Breast epithelium (tissue), 4 donors: ENCODE measurements around the gene POLDIP2. TPM values are rescaled to one million over a fixed set of nuclear protein-coding genes. Genes with fewer than 3 reads are reported as not detected.
A peak's percentile ranks its signal among the peaks of the same experiment; 100 is the strongest.

Source experiments
- DNase-seq, 2 donors: peaks; one replicate each; pipeline ENCODE4 v3.0.0-alpha.2; 2019; ENCODE audit warnings: low spot score in 2 of 2
- H3K27ac ChIP-seq, 2 donors: fragments of 200-600 bp; sonication (generic) in 1 of 2; one replicate each; pipeline ENCODE4 v1.5.1; 2016 to 2019; ENCODE audit warnings: mild to moderate bottlenecking in 1 of 2
- H3K27me3 ChIP-seq, 2 donors: fragments of 200-600 bp; sonication (generic) in 1 of 2; one replicate each; pipeline versions ENCODE4 v1.5.1 to v1.6.0; 2017 to 2019; ENCODE audit warnings: control low read depth in 1 of 2, mild to moderate bottlenecking in 1 of 2
- H3K36me3 ChIP-seq: fragments of 200-600 bp; one replicate; pipeline ENCODE4 v1.5.1; 2019
- H3K4me1 ChIP-seq, 2 donors: fragments of 200-600 bp; sonication (generic); one replicate each; pipeline ENCODE4 v1.5.1; 2016 to 2019; ENCODE audit warnings: control low read depth in 1 of 2
- H3K4me3 ChIP-seq, 3 donors: fragments of 200-600 bp; sonication (generic); 1 replicate in 2 of 3; 2 replicates in 1 of 3; pipeline ENCODE4 v1.5.1; 2016 to 2019; ENCODE audit warnings: mild to moderate bottlenecking in 3 of 3, moderate library complexity in 2 of 3
- H3K9me3 ChIP-seq, 2 donors: fragments of 200-600 bp; sonication (generic) in 1 of 2; one replicate each; pipeline ENCODE4 v1.5.1; 2016 to 2019; ENCODE audit warnings: control low read depth in 1 of 2
- POLR2A ChIP-seq: fragments of 450-650 bp; IDR thresholded peaks from one replicate; pipeline ENCODE4 v1.6.1; 2016; ENCODE audit warnings: antibody characterized with exemption, mild to moderate bottlenecking, moderate library complexity
- POLR2AphosphoS5 ChIP-seq, 3 donors: sonication (generic); formaldehyde crosslinking; IDR thresholded peaks; one replicate each; pipeline ENCODE4 v1.6.1; 2017; ENCODE audit warnings: antibody characterized with exemption in 3 of 3
- intact Hi-C: fragments of 100-400 bp; cut with DNase I; formaldehyde crosslinking; loops from one replicate; pipeline ENCODE4 v1.15.1; 2023; ENCODE audit warnings: low total_unique reads
- total RNA-seq, 3 donors: library from RNA; depleted of rRNA; stranded (reverse); fragments of >200 nt; gene quantifications; one replicate each; pipeline ENCODE4 v1.1.0, GENCODE V29; 2016
- TF ChIP-seq, protein P1 (sequence below), 3 donors: fragments of 450-650 bp; IDR thresholded peaks; one replicate each; pipeline ENCODE4 v1.5.1; 2016 to 2017; ENCODE audit warnings: antibody characterized with exemption in 3 of 3, mild to moderate bottlenecking in 3 of 3, moderate library complexity in 3 of 3

POLDIP2 gene
- total RNA-seq, 3 donors from 2014 or later: 64.5 to 85.0 (median 69.8) TPM

GRCh38 chr17:28370035-28370743, 12.9 kb upstream of the POLDIP2 start, which contains the start of gene VTN:
VTN (minus strand) TSS chr17:28370307; CDS start chr17:28370203, 104 bp downstream.
- H3K4me3 ChIP-seq: peak within 1 kb of the TSS; percentile 49 to 85 (median 58)
- intact Hi-C loops: no loop called here
- H3K4me1 ChIP-seq: no peaks in the 10 kb centered on the region
- H3K27ac ChIP-seq: peak within 1 kb of the TSS; percentile 34 to 78
- no peaks in the 10 kb centered on the region for H3K9me3 ChIP-seq
- H3K36me3 ChIP-seq: no peaks in the 10 kb centered on the region
- DNase-seq: no peak
- TF ChIP-seq, protein P1, sequence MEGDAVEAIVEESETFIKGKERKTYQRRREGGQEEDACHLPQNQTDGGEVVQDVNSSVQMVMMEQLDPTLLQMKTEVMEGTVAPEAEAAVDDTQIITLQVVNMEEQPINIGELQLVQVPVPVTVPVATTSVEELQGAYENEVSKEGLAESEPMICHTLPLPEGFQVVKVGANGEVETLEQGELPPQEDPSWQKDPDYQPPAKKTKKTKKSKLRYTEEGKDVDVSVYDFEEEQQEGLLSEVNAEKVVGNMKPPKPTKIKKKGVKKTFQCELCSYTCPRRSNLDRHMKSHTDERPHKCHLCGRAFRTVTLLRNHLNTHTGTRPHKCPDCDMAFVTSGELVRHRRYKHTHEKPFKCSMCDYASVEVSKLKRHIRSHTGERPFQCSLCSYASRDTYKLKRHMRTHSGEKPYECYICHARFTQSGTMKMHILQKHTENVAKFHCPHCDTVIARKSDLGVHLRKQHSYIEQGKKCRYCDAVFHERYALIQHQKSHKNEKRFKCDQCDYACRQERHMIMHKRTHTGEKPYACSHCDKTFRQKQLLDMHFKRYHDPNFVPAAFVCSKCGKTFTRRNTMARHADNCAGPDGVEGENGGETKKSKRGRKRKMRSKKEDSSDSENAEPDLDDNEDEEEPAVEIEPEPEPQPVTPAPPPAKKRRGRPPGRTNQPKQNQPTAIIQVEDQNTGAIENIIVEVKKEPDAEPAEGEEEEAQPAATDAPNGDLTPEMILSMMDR (IDR thresholded peaks at IDR 0.05): no peak
- TF ChIP-seq POLR2AphosphoS5 (IDR thresholded peaks at IDR 0.05) (no peak), POLR2A (no peak)
- H3K27me3 ChIP-seq: no peaks in the 10 kb centered on the region

DNA sequence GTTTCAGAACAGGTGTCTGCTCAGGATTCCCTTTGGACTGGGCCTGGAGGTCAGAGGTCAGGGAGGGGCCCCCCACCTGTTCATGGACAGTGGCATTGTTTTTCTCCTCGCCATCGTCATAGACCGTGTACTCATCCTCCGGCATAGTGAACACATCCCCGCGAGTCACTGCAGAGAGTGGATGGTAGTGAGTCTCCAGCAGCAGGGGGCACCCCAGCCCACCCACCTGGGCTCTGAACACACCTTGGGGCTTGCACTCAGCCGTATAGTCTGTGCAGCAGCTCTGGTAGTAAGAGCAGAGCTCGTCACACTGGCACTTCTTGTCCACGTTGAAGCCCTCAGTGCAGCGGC, 12.3 kb upstream of the POLDIP2 start:
- H3K27ac ChIP-seq: peak overlapping the region in 1 of 2 donors; percentile 78

GRCh38 chr17:28368915-28369683, 11.8 kb upstream of the POLDIP2 start:
- Histone ChIP-seq H3K9me3 (no peaks in the 10 kb centered on the region), H3K4me3 (no peak overlapping the region), H3K27me3 (no peaks in the 10 kb centered on the region), H3K27ac (no peak overlapping the region), H3K4me1 (no peaks in the 10 kb centered on the region), H3K36me3 (no peaks in the 10 kb centered on the region)
- intact Hi-C loops: no loop called here
- no peak for DNase-seq
- TF ChIP-seq POLR2AphosphoS5 (IDR thresholded peaks at IDR 0.05) (no peak), POLR2A (no peak)
- TF ChIP-seq, protein P1 (IDR thresholded peaks at IDR 0.05): no peak

More for the DNA sequence above, 12.3 kb upstream of the POLDIP2 start:
- TF ChIP-seq POLR2A (no peak), POLR2AphosphoS5 (IDR thresholded peaks at IDR 0.05) (no peak)
- TF ChIP-seq, protein P1 (IDR thresholded peaks at IDR 0.05): no peak
- DNase-seq: no peak
- no peak overlapping the region for H3K4me3 ChIP-seq
- no peaks in the 10 kb centered on the region for H3K4me1 ChIP-seq
- intact Hi-C loops: no loop called here
- H3K9me3 ChIP-seq: no peaks in the 10 kb centered on the region
- H3K36me3 ChIP-seq: no peaks in the 10 kb centered on the region
- no peaks in the 10 kb centered on the region for H3K27me3 ChIP-seq

GRCh38 chr17:28368306-28368831, 11.0 kb upstream of the POLDIP2 start:
- Histone ChIP-seq H3K4me3 (no peak overlapping the region), H3K27me3 (no peaks in the 10 kb centered on the region), H3K36me3 (no peaks in the 10 kb centered on the region), H3K27ac (no peak overlapping the region), H3K9me3 (no peaks in the 10 kb centered on the region), H3K4me1 (no peaks in the 10 kb centered on the region)
- no peak for DNase-seq
- TF ChIP-seq, protein P1 (IDR thresholded peaks at IDR 0.05): no peak
- no peak for TF ChIP-seq POLR2A
- TF ChIP-seq POLR2AphosphoS5 (IDR thresholded peaks at IDR 0.05): no peak
- intact Hi-C loops: no loop called here
